Skeletal muscle cell (primary cell): ENCODE measurements around the gene CHD2.
"Not testable (repeated sequence)": the region's sequence is repeated elsewhere in the genome, so short reads cannot be mapped to it uniquely, and the experiment has no call there.

Source experiments
- DNase-seq: peaks from one replicate; pipeline ENCODE4 v3.0.0-alpha.2; 2010; ENCODE audit warnings: low read depth
- H3K4me3 ChIP-seq: 2 replicates; pipeline ENCODE4 v1.5.1; 2011; ENCODE audit warnings: low read depth, mild to moderate bottlenecking, control low read depth, low read length, moderate library complexity

Gene CHD2

DNA sequence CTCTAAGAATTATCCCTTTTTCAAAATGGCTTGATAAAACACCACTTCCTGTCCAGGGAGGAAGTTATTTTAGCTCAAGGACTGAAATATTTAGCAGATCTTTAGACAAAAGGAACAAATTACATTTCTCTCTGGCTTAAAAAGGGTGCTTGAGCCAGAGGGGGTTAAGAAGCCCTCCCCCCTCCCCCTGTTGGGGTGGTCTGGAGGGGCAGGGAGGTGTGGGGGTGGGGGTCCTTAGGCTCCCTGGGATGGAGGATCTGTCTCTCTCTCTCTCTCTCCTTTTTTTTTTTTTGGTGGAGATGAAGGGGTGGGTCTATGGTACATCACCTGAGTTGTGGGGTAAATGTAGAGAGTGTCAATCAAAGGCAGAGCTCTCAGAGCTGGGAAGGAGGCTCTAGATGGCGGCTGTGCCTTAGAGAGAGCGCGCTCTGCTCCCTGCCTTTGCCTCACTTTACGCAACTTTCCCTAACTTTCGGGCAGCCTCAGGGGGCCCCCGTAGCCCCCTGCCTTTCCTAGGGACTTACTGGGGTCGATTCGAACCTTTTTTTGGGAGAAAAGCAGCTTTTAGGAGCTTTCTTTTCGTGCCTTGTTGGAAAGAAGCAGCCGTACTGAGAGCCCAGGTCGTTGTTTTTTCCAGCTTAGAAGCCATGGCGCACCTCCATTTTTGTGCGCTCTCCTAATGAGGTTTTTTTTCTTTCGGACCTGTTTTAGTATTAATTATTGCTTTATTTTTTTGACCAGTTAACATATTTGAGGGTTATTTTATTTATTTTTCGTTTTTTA lies at the start of gene CHD2:
TSS of gene CHD2 (plus strand) at position 377 of the 783 bp plus-strand sequence. CDS start 914 bp downstream, outside the sequence.
- peak; percentile 67 for DNase-seq
- H3K4me3 ChIP-seq: peak within 1 kb of the TSS; percentile 63

DNA sequence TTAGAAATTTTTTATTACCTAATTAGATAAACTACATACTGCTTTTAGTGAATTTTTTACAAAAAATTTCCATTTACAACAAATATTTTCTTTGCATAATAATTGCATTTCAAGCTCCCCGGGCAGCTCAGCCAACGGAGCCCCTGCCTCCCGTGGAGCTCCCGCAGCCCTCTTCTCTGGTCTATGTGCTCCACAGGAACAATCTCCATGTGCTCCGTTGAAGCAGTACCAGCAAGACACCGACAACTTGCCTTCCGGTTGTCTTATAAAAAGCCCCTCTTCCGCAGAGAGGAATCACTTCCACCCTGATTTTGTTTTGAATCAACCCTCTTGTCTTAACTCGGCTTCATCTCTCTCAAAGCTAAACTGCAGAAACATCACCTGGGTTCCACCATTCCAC lies 46.9 kb upstream of the CHD2 start:
- no peak for DNase-seq
- no peak overlapping the region for H3K4me3 ChIP-seq

DNA sequence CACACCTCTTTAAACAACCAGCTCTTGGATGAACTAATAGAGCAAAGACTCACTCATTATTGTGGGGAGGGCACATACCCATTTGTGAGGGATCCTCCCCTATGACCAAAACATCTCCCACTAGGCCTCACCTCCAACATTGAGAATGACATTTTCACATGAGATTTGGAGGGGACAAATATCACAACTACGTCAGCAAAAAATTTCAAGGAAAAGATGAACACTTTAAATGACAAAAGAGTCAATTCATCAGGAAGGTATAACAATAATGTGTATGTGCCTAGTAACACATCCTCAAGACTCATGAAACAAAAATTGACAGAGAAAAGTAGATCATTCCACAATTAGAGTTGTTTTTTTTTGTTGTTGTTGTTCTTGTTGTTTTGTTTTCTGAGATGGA lies 38.4 kb upstream of the CHD2 start:
- DNase-seq: no peak
- no peak overlapping the region for H3K4me3 ChIP-seq

DNA sequence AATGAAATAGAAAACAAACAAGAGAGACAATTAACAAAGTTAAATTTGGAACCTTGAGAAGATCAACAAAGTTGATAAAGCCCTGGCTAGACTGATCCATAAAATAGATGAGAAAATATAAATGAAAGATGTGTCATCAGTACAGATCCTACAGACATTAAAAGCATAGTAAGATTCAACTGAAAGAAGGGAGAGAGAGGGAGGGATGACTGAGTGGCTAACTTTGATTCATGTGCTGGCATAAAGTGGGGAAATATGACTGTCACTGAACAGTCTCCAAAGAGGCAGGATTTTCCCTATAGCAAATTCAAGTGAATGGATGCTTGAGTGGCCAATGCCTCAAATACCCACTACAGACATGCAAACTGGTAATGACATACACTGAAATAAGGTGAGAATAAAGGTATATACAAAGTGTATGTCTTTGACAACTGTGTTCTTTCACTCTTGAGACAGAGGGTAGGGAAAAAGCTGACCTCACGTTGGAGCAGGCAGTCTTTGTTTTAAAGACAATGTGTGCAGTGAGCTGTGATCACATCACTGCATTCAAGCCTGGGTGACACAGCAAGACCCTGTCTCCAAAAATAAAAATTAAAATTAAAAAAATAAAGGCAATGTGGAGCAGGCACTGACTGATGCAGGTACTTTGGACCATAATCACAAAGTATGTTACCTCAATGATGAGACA lies 35.9 kb upstream of the CHD2 start:
- DNase-seq: no peak

DNA sequence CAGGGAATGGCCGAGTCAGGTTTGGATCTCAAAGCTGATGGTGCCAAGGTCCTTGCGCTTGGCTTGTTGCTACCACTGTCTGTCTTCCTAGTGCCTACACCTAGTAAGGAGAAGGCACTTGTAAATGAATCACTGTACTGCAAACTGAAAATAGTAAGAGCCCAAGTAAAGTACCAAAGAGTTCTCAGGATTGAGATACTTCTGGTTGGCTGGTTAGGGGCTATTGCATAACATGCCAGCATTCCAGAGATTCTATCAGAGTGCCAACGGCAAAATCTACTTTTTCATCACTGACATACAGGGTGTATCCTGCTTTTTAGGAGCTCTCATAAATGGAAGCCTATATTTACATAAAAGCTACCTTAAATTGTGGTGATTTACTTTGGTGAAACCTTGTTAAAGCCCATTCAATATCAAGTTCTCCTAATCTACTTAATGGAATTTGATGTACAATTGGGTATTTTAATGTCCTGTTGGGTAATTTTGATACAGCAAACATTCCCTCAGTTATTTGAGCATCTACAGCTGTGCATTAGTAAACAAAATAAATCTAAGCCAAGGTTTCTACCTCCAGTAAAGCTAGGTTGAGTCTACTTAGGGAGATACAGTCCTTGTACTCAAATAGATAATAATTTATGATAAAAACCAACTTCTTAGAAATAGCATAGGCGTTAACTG lies 30.7 kb upstream of the CHD2 start:
- no peak for DNase-seq
- H3K4me3 ChIP-seq: no peak overlapping the region

More for the DNA sequence above, 35.9 kb upstream of the CHD2 start:
- no peak overlapping the region for H3K4me3 ChIP-seq

DNA sequence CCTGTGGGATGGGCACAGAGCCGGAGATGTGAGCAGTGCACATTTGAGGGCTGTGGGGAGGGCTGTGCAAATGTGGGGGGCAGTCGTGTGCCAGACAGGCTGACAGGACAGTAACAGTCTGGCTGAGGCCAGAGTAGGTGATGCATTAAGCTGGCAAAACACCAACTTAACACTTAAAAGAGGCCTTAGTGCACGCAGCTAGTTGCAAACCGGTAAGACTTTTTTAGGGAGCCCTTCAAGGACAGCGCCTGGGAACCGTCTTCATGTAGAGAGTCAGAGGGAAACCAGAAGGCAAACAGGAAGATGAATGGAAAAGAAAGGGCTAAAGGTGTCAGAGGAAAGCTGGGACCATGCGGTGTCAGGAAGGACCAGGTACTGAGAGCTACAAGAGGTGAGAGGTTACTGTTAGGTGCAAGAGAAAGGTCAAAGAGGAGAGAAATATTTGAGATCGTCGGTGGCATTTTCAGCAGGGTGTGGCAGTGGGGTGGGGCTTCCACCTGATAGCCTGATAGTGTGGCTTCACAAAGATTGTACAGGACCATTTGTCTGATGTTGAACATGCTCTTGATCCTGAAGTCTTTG lies 30.0 kb upstream of the CHD2 start:
- no peak overlapping the region for H3K4me3 ChIP-seq
- DNase-seq: no peak

DNA sequence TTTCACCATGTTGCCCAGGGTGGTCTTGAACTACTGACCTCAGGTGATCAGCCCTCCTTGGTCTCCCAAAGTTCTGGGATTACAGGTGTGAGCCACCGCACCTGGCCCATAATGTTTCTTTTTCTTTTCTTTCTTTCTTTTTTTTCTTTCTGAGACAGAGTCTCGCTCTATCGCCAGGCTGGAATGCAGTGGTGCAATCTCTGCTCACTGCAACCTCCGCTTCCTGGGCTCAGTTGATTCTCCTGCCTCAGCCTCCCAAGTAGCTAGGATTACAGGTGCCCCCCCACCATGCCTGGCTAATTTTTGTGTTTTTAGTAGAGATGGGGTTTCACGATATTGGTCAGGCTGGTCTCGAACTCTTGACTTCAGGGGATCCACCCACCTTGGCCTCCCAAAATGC lies 27.2 kb upstream of the CHD2 start:
- not testable (repeated sequence) for DNase-seq, H3K4me3 ChIP-seq

DNA sequence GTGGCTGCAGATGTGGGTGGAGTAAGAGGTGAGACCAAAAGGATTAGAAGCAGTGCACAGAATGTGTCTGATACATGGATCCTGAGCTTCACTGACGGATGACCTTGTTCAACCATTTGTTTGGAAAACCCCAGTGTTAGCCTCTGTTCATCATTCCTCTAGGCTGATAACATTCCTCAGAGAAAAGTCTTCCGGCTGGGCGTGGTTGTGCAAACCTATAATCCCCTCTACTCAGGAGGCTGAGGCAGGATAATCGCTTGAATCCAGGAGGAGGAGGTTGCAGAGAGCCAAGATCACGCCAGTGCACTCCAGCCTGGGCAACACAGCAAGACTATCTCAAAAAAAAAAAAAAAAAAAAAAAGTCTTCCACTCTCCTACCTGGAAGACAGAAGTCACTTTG lies 23.1 kb upstream of the CHD2 start:
- no peak for DNase-seq
- H3K4me3 ChIP-seq: no peak overlapping the region

DNA sequence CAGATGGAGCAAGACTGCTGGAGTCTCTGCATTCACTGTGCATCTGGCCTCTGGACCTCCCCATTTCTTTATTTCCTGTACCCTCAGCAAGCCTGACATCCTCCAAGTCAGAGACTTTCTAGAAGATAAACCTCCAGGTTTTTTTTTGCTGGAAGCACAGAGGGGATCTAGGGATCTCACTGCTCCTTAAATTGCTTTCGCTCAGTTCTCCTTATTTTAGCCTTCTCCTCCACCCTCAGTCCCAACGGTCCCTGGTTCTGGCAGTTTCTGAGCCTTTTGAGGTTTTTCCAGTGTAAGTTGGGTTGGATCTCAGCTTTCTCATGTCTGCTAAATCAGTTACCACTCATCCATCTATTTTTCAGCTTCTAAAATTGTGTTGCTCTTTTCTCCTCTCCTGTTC lies 22.7 kb upstream of the CHD2 start:
- DNase-seq: no peak

DNA sequence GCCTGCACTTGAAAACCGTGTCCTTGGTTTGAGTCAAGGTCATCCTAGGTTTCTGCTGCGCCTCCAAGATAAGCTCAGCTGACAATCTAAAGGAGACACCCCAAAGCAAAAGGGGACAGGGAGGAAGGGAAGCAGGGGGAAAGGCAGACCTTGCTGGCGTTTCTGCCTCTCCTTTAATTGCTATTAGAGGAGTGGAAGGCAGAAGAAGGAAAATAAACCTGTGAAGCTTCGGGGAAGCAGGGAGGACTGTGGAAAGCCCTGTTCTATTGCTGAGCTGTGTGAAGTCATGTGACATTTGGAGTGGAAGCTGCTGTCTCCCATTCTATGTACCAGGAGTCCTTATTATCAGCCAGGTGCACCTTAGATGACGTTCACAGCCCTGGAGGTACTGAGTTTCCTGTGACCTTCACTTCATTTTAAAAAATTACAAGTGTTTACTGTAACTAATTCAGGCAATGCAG lies 21.5 kb upstream of the CHD2 start:
- DNase-seq: no peak
- H3K4me3 ChIP-seq: no peak overlapping the region

More for the DNA sequence above, 22.7 kb upstream of the CHD2 start:
- no peak overlapping the region for H3K4me3 ChIP-seq

DNA sequence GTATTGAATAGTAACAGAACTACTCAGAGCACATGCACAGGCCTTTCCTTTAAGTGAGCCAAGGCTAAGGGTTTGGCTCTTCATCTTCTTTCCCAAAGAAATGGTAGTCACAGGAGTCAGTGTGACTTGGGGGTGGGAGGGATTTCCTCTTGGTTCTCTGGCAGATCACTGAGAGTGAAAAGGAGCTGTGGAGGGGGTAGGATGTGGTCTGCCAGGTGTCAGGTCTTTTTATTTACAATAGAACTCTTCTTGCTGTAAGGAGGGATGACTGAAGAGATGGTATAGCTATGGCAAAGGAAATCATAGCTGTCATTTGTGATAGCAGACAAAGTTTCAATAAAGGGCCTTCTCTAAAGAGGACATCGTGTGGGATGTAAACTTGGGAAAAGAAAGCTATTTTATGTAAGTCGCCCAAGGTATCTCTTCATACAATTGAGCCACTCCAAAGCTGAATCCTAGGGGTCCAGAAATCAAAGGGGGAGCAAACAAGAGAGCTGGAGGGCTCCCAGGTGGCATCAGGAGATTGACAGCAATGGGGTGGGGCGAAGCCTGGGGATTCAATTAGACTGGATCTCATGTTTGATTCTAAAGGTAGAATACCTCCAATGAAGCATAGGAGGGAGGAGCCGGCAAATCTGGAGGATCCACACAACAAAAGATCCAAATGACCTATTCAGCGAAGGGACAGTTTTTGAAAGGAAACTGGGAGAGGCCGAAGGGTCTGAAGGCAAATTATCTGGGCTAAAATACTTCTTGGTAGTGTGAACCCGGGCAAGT lies 20.0 kb upstream of the CHD2 start:
- no peak for DNase-seq
- no peak overlapping the region for H3K4me3 ChIP-seq

DNA sequence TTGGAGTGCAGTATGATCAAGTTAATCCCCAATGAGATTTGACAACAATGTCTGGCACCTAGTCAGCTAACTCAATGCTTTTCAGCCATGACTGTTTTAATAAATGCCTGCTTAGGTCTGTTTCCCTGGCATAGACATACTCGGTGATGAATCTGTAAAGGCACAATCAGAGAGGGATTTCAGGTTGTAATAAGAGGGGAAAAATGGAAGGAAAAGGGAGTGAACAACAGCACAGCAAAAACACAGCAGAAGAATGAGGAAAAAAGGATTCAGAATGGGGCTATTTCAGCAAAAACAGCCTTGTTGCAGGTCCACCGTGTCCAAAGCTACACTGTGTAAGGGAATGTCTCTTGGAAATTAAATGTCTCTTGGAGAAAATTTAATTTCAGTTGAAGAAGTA lies 19.3 kb upstream of the CHD2 start:
- no peak for DNase-seq
- no peak overlapping the region for H3K4me3 ChIP-seq

DNA sequence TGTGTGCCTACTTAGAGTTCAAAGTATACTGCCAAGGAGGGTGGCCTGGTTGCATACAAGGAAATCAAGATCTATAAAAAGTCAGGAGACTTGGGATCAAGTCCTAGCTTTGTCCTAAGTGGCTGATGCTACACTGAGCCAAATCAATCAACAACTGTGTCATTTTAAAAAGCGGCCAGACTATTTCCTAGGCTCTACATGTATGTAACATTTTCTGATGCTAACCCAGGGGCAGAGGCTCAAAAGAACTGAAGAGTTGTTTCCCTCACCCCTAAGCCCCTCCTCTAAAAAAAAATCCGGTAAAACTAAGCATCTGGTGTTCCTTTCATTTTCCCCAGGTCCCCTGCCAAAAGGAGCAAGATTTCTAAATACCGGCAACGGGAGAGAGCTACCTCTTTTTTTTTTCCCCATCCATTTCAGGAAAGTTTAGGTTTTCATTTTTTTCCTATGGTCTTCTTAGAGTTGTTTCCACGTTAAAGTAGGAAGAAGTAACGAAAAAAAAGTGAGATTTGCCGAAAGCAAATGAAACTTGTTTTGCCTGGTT lies 18.8 kb upstream of the CHD2 start:
- no peak for DNase-seq
- no peak overlapping the region for H3K4me3 ChIP-seq

DNA sequence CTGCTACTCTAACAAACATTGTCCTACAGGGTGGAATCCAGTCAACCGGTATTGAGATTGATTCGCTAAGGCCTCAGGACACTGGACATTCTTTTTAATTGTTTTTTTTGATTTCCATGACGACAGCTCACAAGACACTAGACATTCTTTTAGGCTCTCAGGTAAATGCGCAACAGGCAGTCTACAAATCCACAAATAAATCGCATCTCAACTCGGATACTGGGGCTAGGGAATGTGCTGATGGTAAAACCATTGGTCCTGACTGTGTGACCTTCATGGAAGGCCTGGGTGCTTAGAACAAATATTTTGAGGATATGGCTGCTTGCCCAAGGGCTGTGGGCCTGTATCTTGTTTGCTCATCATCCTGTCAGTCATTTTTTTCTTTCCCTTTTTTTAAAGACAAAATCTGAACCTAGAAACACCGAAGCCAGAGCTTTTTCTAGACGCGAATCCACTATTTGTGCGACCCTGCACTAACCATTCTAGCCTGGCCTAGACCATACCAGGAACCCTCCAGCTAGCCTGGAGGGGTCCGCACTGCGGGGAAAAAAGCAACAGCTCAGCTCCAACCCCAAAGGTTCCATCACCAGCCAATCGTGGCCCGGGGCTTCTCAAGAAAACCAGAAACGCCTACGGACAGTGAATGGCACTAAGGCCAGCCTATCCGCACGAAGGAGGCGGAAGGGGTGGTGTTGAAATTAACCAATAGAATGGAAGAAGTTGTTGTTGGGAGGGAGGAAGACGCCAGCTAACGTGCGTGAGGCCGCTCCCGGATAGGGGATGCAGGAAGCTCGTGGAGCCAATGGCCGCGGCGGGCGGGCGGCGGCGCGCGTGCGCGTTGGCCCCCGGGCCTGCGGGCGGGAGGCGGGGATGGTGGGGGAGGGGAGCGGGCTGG lies 18.1 kb upstream of the CHD2 start:
- peak; percentile 99 for DNase-seq
- peak overlapping the region; percentile 80 for H3K4me3 ChIP-seq

DNA sequence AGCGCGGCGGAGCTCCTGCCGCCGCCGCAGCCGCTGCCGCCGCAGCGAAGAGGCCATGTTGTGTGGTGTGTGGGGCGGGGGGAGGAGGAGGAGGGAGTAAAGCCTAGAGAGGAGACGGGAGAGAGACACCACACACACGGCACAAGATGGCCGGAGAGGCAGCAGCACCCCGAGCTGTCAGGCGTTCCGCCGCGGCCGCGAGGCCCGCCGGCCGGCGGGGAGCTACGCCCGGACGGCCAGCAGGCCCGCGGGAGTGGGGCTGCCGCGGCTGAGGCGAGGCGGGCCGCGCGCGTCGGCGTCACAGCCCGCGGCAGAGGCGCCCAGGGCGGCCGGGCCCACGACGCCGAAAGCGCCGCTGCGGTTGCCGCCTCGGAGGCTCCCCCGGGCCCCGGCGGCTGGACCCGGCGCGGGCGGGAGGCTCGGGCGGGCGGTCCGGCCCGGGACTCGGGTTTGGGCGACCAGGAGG lies 17.4 kb upstream of the CHD2 start:
- peak overlapping the region; percentile 80 for H3K4me3 ChIP-seq
- no peak for DNase-seq

DNA sequence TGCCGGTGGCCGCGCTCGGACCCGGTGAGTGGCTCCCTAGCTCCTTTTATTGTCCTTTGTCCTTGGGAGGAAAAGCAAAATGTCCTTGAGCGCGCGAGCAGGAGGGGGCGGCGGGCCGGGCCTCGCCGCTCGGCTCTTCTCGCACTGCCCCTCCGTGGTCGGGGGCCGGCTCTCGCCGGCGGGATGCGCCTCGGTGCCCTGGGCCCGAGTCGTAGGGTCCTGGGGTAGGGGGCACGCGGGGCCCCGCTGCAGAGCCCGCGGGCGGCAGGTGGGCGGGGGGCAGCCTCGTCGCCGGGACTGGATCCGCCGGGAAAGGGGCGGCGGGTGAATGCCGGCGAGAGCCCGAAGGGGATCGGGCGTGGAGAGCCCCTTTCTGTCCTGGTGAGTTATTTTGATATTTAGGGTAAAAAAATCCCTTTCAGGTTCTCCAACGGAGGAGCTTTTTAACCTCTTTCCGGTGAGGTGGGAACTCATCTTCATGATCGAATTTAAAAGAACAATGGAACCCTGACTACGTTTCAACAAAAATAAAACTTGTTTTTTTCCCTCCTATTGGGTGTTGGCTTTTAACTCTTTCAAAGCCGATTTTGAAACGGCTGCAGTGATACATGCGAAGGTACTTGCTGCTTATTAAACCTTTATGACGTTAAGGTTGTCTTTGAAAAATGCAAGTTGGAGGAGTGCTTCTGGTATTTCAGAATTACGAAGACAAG lies 16.8 kb upstream of the CHD2 start:
- no peak for DNase-seq
- H3K4me3 ChIP-seq: peak overlapping the region; percentile 80

DNA sequence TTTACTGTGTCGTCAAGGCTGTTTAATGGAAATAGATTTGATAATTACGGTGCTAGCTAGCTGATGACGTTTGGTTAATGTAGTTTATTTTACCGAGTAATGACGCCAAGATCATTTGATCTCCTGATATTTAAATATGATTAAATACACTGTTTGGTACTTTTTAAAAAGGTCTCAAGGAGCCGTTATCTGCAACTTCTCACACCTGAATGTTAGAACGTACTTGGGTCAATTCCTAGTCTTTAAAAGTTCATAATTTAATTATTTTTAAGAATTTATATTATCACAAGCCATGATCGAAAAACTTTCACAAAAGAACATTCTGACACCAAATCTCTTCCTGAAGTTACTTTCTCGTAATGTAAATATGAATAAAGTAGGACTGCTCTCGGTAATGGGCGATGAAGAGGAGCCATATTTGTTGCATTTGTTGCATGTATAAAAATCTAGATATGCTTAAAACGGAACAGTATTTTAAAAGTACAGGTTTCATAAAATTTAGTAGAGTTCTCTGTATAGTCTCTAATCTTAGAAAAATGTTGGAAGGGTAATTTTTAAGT lies 16.2 kb upstream of the CHD2 start:
- peak overlapping the region; percentile 80 for H3K4me3 ChIP-seq
- DNase-seq: no peak
